LNCAP (cell line): ENCODE results near the gene CCDC192.

Experiments used
- CTCF ChIP-seq: fragments of 450-650 bp; IDR thresholded peaks from 2 replicates; pipeline ENCODE4 v1.5.1; 2017; ENCODE audit warnings: mild to moderate bottlenecking

The CCDC192 gene

DNA sequence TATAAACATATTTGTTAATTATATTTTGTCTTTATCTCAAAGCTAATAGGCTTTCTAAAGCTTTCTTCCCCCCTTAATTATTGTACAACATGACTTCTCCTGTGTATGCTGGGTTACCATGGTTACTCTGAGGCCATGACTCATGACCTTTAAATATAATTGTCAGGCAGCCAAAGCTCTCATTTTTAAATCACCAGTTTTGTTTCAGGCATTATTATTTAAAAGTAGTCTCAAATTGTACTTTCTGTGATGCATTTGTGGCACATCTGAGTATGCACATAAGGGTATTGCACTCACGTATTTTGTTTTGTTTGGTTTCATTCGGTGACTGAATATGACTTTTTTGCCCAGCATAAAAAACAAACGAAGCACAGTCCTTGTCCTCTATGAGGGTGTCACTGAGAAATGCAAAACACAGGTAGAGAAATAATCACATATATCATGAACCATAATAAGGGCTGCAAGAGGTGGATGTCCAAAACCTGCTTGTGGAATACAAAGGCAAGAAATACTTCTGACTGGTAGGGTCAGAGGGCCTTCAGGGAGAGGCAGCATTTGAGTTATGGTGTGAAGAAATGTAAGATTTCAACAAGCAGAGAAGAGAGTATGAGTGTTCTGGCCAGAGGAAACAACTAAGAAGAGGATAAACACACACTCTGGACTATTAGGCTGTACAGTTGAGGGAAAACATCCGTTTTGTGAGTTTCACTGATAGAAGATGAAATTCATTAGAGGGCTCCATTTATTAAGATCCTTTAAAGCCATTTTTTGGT is 2.1 kb downstream of the CCDC192 start:
- TF ChIP-seq CTCF: no peak

DNA sequence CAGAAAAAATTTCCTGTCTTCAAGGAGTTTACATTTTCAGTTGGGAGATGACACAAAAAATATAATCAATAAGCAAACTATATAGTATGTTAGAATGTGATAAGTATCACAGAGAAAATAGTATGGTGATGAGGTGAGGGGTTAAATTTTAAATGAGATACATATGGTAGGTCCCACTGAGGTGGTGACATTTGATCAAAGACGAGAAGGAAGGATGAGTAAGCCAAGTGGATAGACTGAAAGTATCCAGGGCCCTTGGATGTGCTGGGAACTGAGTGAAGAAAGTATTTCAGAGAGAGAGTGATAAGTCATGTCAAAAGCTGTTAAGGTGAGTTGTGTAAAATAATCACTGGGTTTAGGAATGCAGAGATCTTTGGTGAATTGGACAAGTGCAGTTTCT is 3.5 kb downstream of the CCDC192 start:
- no peak for TF ChIP-seq CTCF

GRCh38 chr5:127707209-127707608 is 4.0 kb downstream of the CCDC192 start:
- no peak for TF ChIP-seq CTCF

GRCh38 chr5:127718181-127718580 is 15.0 kb downstream of the CCDC192 start:
- no peak for TF ChIP-seq CTCF

DNA sequence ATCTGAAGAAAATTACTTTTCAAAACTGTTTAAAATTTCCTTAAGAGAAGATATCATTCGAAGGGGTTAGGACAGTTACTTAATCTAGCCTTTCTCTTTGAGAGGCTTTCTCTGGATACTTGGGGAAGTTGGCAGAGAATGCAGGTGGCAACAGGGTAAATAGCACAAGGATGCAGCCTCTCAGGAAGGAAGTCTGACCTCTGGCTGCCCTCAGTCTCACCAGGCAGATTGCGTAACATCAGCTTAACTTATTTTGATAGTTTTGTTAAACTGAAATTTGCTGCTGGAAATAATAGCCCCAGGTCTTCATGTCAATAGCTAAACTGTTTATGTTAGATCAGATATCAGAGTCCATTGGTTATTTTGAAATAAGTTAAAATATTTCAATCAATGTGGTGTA is 20.4 kb downstream of the CCDC192 start:
- TF ChIP-seq CTCF: no peak

DNA sequence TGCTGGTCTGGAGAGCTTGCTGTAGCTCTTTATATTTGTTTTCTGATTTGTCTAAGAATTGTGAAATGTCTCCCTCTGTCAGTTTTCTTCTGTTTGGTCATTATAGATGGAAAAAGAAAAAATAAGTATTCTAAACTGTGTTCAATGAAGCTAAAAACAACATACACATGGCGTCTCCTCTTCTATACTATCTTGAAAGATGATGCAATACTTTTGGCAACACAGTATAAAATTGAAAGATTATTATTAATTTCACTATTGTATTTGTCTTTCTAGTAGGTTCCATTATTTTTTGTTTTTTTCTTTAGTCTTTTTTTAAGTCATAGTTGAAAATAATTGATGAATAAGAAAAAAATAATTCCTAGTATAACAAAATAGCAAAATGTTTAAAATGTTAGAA is 22.5 kb downstream of the CCDC192 start:
- no peak for TF ChIP-seq CTCF

- TF ChIP-seq CTCF: no peak
Observed at GRCh38 chr5:127732963-127733362, 29.8 kb downstream of the CCDC192 start.
